Ascending aorta (tissue), 2 donors: Measurements from ENCODE around the gene GPR62. TPM values are rescaled to one million over a fixed set of nuclear protein-coding genes. Genes with fewer than 3 reads are reported as not detected.

ENCODE experiments used
- DNase-seq, 2 donors: peaks; one replicate each; pipeline ENCODE4 v3.0.0-alpha.2; 2019; ENCODE audit warnings: low spot score in 2 of 2
- H3K27ac ChIP-seq, 2 donors: fragments of 200-600 bp; sonication (generic); one replicate each; pipeline ENCODE4 v1.5.1; 2016 to 2017; ENCODE audit warnings: mild to moderate bottlenecking in 1 of 2
- H3K27me3 ChIP-seq: fragments of 200-600 bp; sonication (generic); one replicate; pipeline ENCODE4 v1.5.1; 2017
- H3K36me3 ChIP-seq, 2 donors: fragments of 200-600 bp; sonication (generic); one replicate each; pipeline ENCODE4 v1.5.1; 2016
- H3K4me1 ChIP-seq, 2 donors: fragments of 200-600 bp; sonication (generic); one replicate each; pipeline ENCODE4 v1.5.1; 2016 to 2017; ENCODE audit warnings: mild to moderate bottlenecking in 1 of 2
- H3K4me3 ChIP-seq, 2 donors: fragments of 200-600 bp; sonication (generic); one replicate each; pipeline ENCODE4 v1.5.1; 2016 to 2017; ENCODE audit warnings: mild to moderate bottlenecking in 1 of 2
- H3K9me3 ChIP-seq, 2 donors: fragments of 200-600 bp; sonication (generic); one replicate each; pipeline ENCODE4 v1.5.1; 2016
- intact Hi-C: fragments of 100-400 bp; cut with DNase I; formaldehyde crosslinking; loops from one replicate; pipeline ENCODE4 v1.15.1; 2023
- total RNA-seq: library from RNA; depleted of rRNA; stranded (reverse); fragments of >200 nt; gene quantifications from one replicate; pipeline ENCODE4 v1.1.0, GENCODE V29; 2016
- TF ChIP-seq, protein P1 (sequence below), 3 experiments: fragments of 200-600 bp in 2 of 3; fragments of 450-650 bp in 1 of 3; sonication (generic) in 2 of 3; IDR thresholded peaks; one replicate each; pipeline ENCODE4 v1.5.1; 2016 to 2019; ENCODE audit warnings: antibody characterized with exemption in 3 of 3, mild to moderate bottlenecking in 1 of 3, moderate library complexity in 1 of 3

GPR62 gene
- total RNA-seq, 1 donor from 2014 or later = not detected

DNA sequence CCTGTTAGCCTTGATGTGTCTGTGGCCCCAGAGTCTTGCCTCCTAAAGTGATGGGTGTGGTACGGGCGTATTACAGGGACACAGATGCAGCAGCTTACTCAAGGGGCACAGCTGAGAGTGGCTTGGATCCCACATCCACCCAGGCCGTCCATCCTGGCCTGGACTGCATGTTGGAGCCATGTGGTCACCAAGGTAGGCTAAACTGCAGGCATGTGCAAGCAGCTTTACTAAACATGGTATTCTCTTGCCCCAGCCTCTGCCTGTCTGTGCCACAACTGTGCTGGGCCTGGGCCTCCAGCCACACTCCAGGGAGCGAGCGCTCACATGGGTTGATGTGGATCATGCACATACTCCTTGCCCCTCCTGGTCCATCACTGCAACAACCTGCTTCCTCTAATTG is 6.1 kb upstream of the GPR62 start:
- no peak overlapping the region for H3K27ac ChIP-seq
- no peak overlapping the region for H3K4me3 ChIP-seq
- intact Hi-C loops = loop anchor here (10.0 kb wide), 2 partner anchors 564 to 756 kb away; partner anchors contain the start of genes GLT8D1, MANF and SPCS1
- TF ChIP-seq, protein P1, sequence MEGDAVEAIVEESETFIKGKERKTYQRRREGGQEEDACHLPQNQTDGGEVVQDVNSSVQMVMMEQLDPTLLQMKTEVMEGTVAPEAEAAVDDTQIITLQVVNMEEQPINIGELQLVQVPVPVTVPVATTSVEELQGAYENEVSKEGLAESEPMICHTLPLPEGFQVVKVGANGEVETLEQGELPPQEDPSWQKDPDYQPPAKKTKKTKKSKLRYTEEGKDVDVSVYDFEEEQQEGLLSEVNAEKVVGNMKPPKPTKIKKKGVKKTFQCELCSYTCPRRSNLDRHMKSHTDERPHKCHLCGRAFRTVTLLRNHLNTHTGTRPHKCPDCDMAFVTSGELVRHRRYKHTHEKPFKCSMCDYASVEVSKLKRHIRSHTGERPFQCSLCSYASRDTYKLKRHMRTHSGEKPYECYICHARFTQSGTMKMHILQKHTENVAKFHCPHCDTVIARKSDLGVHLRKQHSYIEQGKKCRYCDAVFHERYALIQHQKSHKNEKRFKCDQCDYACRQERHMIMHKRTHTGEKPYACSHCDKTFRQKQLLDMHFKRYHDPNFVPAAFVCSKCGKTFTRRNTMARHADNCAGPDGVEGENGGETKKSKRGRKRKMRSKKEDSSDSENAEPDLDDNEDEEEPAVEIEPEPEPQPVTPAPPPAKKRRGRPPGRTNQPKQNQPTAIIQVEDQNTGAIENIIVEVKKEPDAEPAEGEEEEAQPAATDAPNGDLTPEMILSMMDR (IDR thresholded peaks at IDR 0.05) = no peak
- no peaks in the 10 kb centered on the region for H3K27me3 ChIP-seq
- H3K4me1 ChIP-seq = no peaks in the 10 kb centered on the region
- no peaks in the 10 kb centered on the region for H3K9me3 ChIP-seq
- DNase-seq = no peak
- peaks cover 0 to 7% of the 10 kb centered on the region in 2 donors for H3K36me3 ChIP-seq

DNA sequence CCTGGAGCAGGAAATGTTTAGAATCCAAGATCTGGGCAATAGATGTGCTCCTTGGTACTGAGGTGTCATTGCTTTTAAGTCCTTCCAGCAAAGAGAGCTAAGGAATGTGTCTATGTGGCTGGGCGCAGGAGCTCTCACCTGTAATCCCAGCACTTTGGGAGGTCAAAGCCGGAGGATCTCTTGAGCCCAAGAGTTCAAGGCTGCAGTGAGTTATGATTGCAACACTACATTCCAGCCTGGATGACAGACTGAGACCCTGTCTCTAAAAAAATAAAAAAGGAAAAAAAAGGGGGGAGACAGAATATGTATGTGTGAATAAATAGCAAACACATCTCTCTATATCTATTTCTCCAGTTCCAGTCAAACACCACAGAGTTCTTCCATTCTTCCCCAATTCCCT is 4.3 kb upstream of the GPR62 start:
- Histone ChIP-seq H3K27ac (no peak overlapping the region), H3K4me1 (no peaks in the 10 kb centered on the region), H3K27me3 (no peaks in the 10 kb centered on the region), H3K4me3 (no peak overlapping the region), H3K36me3 (peaks cover 0 to 7% of the 10 kb centered on the region in 2 donors), H3K9me3 (no peaks in the 10 kb centered on the region)
- TF ChIP-seq, protein P1 (IDR thresholded peaks at IDR 0.05) = no peak
- DNase-seq = no peak
- intact Hi-C loops = no loop called here

DNA sequence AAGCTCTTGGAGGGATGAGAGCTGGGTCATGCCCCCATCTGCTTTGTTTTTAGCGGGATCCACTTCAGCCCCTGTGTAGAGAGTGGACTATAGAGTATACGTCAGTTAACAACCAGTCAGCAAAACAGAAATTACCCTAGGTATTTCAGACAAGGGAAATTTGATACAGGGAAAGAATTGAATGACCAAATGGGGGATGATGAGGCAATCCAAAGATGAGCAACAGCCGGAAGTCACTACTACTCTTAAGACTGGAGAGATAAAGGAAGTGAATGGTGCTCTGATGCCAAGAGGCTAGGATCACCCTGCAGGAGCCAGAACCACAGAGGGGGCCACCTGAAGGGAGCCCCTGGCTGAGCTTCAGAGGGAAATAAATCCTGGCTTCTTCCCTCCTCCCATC is 1.7 kb upstream of the GPR62 start:
- Histone ChIP-seq H3K27me3 (no peaks in the 10 kb centered on the region), H3K36me3 (peaks cover 8 to 11% of the 10 kb centered on the region in 2 donors), H3K27ac (no peak overlapping the region), H3K4me1 (peaks cover 2 to 6% of the 10 kb centered on the region in 2 donors), H3K9me3 (no peaks in the 10 kb centered on the region), H3K4me3 (no peak overlapping the region)
- intact Hi-C loops = no loop called here
- TF ChIP-seq, protein P1 (IDR thresholded peaks at IDR 0.05) = no peak
- DNase-seq = no peak

DNA sequence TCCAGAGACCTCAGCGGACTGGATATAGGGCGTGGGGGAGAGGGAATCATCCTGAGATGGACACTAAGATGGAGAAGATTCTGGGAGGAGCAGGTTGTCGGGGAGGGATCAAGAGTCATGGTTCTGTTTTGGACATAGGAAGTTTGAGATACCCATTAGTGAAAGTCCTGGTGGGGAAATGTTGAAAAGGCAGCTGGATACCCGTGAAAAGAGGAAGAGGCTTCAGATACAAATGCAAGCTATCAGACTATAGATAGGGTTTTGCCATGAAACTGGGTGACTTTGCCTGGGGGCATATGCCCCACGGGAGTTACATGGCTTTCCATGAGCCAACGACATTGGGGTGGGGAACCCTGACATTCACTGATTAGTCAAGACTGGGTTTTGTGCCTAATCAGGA is 1.1 kb upstream of the GPR62 start:
- DNase-seq = no peak
- intact Hi-C loops = no loop called here
- no peak overlapping the region for H3K27ac ChIP-seq
- TF ChIP-seq, protein P1 (IDR thresholded peaks at IDR 0.05) = no peak
- peaks cover 2 to 6% of the 10 kb centered on the region in 2 donors for H3K4me1 ChIP-seq
- no peak overlapping the region for H3K4me3 ChIP-seq
- peaks cover 14 to 15% of the 10 kb centered on the region in 2 donors for H3K36me3 ChIP-seq
- no peaks in the 10 kb centered on the region for H3K27me3 ChIP-seq
- H3K9me3 ChIP-seq = no peaks in the 10 kb centered on the region

DNA sequence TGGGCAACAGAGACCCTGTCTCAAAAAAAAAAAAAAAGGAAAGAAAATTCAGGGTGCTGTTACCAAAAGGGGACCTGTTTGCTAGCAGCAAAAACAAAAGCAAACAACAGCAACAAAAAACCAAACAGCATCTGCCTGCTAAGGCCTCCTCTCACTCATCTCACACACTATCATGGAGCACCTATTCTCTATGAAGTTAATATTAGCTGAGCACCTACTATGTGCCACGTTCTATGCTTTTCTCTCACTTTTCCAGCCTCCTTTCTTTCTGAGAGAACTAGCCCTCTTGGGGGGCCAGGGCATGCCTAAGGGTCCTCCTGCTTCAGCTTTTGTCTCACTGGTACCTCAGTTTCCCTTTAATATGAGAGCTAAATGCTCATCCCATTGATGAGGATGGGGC is 468 bp upstream of the GPR62 start:
- TF ChIP-seq, protein P1 (IDR thresholded peaks at IDR 0.05) = no peak
- Histone ChIP-seq H3K4me3 (no peak overlapping the region), H3K9me3 (no peaks in the 10 kb centered on the region), H3K4me1 (peaks cover 2 to 6% of the 10 kb centered on the region in 2 donors), H3K36me3 (peaks cover 18 to 21% of the 10 kb centered on the region in 2 donors), H3K27ac (no peak overlapping the region), H3K27me3 (no peaks in the 10 kb centered on the region)
- no peak for DNase-seq
- intact Hi-C loops = no loop called here
